HG03196 (cell line): ENCODE results near the gene TNK2.
"Not testable (repeated sequence)": the region's sequence is repeated elsewhere in the genome, so short reads cannot be mapped to it uniquely, and the experiment has no call there.

ENCODE experiments used
- ATAC-seq: cut with Tn5 transposase; IDR thresholded peaks from one replicate; pipeline ENCODE4 v1.9.1; 2021; ENCODE audit not compliant: unreplicated experiment

The TNK2 gene

GRCh38 chr3:195907934-195908693 is at the start of gene TNK2:
Gene TNK2 (minus strand): TSS chr3:195908551. CDS start chr3:195888588, 19,963 bp downstream.
- ATAC-seq, result peak; percentile 28

- no peak for ATAC-seq
Measured at GRCh38 chr3:195956577-195956976, 48.2 kb upstream of the TNK2 start.

- ATAC-seq, result not testable (repeated sequence)
Measured at GRCh38 chr3:195955416-195955841, 47.1 kb upstream of the TNK2 start.

- peak; percentile 40 for ATAC-seq
Measured at GRCh38 chr3:195954752-195955119, 46.4 kb upstream of the TNK2 start.

- peak; percentile 98 for ATAC-seq
Measured at GRCh38 chr3:195954052-195954751, 45.9 kb upstream of the TNK2 start.

- not testable (repeated sequence) for ATAC-seq
Measured at GRCh38 chr3:195952590-195952989, 44.2 kb upstream of the TNK2 start.

- not testable (repeated sequence) for ATAC-seq
Measured at GRCh38 chr3:195951443-195952177, 43.3 kb upstream of the TNK2 start.

DNA sequence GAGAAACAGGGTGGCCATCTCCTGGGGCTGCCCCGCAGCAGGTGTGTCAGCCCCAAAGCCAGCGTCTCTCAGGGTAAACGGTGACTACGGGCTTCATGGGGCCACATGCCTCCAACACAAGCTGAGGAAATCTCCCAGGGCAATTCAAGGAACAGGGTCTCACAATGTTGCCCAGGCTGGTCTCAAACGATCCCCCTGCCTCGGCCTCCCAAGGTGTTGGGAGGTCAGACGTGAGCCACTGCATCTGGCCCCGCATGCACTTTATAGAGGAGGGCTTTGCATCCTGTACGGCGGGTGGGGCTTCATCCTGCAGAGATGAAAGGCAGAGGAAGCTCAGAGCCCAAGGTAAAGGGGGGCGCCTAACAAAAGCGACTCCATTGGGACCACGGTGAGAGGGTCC is 42.4 kb upstream of the TNK2 start:
- not testable (repeated sequence) for ATAC-seq

- not testable (repeated sequence) for ATAC-seq
Measured at GRCh38 chr3:195950164-195950563, 41.8 kb upstream of the TNK2 start.

DNA sequence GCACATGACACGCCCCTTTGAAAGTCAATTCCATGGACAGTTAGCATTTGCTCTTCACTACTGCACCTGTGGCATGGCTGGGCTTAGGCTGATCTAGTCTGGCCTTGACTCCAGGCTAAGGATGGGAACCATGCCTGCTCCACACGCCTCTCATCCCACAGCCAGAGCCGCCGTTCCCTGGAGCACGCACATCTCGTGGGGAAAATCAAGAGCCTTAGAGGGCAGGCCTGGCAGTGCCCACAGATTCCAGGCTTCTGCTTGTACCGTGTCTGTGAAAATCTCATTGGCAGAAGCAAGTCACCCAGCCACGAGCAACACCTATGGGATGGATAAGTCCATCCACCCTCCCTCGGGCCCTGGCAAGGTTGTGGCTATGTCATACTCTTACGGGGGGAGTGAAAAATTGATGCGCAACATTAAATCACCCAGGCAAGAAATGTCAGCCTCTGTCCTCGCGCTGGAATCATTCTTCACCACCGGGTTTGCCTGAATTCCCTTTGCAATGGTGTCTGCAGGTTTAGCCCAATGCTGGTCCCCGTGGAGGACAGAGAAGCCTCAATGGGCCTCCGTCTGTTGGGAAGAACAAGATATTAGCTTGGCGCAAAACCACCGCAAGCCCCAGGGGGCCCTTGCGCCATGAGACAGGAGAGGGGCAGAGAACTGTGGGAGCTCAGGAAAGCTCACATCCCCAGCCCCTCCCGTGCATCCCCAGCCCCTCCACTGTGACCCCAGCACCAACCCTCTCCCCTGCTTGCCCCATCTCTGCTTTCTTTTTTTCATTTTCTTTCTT is 38.8 kb upstream of the TNK2 start:
- ATAC-seq, result not testable (repeated sequence)

- not testable (repeated sequence) for ATAC-seq
Measured at GRCh38 chr3:195941265-195941815, 33.0 kb upstream of the TNK2 start.

GRCh38 chr3:195940806-195941205 is 32.5 kb upstream of the TNK2 start:
- not testable (repeated sequence) for ATAC-seq

- not testable (repeated sequence) for ATAC-seq
Measured at GRCh38 chr3:195939526-195940470, 31.4 kb upstream of the TNK2 start.

DNA sequence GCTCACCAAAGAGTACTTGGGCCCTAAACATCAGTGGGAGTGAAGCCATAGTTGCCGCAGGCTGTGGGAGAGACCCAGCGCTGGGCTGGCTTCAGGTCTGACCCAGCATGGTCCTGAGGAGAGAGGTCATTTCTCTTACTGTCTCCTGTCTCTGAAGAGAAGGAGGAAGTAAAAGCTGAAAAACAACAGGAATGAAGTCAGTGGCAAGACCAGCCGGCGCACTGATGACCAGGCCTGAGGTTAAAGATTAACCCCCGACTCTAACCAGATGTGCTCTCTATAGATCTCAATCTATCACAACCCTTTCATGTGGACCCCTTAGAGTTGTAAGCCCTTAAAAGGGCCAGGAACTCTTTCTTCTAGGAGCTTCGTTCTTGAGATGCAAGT is 24.7 kb upstream of the TNK2 start:
- not testable (repeated sequence) for ATAC-seq

GRCh38 chr3:195932418-195933043 is 24.2 kb upstream of the TNK2 start:
- ATAC-seq, result no peak

DNA sequence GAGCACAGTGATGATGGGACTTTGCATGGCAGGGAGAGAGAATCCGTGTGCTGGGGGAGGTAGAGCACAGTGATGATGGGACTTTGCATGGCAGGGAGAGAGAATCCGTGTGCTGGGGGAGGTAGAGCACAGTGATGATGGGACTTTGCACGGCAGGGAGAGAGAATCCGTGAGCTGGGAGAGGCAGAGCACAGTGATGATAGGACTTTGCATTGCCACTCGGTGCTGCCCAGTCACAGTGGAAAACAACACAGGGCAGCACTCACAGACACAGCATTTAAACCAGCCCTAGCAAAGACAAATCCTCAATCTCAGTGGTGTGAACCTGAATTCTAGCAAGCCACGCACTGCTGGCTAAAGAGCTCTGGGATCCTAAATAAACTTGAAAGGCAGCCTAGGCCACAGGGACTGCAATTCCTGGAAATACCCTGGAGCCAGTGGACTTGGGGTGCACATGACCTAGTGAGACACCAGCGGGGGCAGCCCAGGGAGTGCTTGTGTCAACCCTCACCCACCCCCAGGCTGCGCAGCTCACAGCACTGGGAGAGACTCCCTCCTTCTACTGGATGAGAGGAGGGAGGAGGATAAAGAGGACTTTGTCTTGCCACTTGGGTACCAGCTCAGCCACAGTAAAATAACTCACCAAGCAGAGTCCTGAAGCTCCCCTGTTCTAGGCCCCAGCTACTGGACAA is 23.4 kb upstream of the TNK2 start:
- ATAC-seq, result no peak

DNA sequence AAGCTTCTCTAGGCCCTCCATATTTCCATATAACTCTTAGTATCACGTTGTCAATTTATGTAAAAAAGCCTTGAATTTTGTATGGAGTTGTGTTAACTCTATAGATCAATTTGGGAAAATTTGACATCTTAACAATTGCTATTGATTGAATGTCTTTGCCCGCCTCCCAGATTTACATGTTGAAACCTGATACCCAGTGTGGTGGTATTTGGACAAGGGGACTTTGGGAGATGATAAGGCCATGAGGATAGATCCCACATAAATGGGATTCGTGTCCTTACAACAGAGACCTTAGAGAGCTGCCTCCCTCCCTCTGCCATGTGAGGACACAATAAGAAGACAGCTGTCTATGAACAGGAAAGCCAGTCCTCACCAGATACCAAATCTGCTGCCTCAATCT is 21.1 kb upstream of the TNK2 start:
- ATAC-seq, result no peak

DNA sequence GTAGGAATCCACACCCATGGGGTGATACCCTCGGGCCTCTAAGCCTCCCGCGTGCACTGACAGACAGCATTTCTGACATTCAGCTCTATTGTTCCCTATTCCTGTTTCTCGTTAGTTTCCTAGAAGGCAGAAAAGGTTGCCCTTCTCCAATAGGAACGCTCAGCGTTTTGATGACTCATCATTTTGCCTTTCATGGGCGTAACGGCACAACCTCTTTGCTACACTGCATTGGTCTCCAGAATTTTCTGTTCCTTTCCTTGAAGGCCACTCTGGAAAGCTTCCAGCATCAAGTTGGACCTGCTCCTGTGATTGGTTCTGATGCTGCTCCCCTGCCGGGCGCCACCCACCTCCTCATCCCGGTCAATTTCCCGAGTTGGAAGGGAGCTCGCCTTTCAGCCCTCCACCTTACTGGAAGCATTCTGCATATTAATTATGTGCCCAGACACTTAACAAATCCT is 13.0 kb upstream of the TNK2 start:
- ATAC-seq, result no peak
